GM18868 (cell line): ENCODE results near the gene PTPRF.
"Not testable (repeated sequence)": the region's sequence is repeated elsewhere in the genome, so short reads cannot be mapped to it uniquely, and the experiment has no call there.

Source experiments
- ATAC-seq: cut with Tn5 transposase; IDR thresholded peaks from one replicate; pipeline ENCODE4 v1.9.1; 2021; ENCODE audit warnings: mild to moderate bottlenecking, moderate library complexity; ENCODE audit not compliant: unreplicated experiment

Gene PTPRF

DNA sequence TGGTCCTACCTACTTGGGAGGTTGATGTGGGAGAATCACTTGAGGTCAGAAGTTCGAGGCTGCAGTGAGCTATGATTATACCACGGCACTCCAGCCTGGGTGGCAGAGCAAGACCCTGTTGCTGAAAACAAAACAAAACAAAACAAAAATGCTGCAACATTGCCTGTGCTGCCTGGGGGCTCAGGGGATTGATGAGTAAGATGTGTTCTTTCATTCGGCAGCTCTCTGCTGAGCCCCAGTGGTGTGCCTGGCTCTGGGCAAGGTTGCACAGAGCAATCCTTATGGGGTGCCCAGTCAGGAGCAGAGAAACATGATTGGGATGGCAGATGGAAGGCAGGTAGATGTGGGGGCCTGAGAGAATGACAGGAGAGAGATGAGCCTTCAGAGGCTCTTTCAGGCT lies 90.7 kb downstream of the PTPRF start:
- ATAC-seq, result no peak

DNA sequence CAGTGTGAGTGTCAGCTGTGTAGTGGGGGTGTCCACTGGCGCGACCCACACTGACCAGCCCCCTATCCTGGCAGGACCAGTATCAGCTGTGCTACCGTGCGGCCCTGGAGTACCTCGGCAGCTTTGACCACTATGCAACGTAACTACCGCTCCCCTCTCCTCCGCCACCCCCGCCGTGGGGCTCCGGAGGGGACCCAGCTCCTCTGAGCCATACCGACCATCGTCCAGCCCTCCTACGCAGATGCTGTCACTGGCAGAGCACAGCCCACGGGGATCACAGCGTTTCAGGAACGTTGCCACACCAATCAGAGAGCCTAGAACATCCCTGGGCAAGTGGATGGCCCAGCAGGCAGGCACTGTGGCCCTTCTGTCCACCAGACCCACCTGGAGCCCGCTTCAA lies 91.2 kb downstream of the PTPRF start:
- ATAC-seq, result no peak

DNA sequence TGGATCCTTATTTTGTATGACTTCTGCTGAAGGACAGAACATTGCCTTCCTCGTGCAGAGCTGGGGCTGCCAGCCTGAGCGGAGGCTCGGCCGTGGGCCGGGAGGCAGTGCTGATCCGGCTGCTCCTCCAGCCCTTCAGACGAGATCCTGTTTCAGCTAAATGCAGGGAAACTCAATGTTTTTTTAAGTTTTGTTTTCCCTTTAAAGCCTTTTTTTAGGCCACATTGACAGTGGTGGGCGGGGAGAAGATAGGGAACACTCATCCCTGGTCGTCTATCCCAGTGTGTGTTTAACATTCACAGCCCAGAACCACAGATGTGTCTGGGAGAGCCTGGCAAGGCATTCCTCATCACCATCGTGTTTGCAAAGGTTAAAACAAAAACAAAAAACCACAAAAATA lies 91.8 kb downstream of the PTPRF start:
- ATAC-seq, result no peak

GRCh38 chr1:43622901-43623780 lies 92.5 kb downstream of the PTPRF start:
- no peak for ATAC-seq

GRCh38 chr1:43625063-43625780 lies 94.5 kb downstream of the PTPRF start:
- no peak for ATAC-seq

DNA sequence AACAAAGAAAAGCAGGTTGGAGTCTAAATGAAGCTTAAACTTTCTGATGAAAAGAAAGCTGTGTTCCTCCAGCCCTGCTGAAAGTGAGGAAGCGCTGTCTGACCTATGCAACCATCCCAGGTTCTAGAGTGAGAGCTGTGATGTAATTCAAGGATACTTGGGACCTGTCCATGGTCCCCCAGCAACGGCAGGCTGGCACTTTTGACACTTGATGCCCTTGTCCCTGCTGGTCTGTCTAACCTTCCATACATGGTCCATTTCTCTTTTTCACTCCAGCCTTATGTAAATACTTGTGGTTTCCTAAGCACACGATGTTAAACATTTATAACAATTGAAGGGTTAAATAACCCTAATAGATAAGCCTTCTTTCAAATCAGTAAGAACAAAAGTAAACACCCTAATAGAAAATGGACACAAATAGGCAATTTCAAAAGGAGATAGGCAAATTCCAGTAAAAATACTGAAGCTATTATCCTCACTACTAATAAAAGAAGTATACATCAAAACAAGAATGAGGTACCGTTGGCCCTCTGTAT lies 101.5 kb downstream of the PTPRF start:
- no peak for ATAC-seq

DNA sequence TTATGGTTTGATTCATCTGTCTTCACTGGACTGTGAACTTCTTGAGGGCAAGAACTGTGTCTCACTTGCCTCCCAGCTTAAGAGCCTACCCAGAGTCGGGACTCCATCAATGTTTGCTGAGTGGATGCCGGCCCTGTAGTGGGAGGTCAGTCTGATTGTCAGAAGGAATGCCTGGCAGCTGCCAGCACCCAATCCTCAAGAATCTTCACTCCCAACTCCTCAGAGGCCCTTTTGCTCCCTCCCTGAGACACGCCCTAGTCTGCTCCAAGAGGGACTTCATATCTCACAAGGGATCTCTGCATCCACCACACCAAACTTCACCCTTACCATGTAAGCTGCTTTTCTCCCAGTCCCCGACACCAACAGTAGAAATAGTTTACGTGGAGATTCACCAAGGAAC lies 104.0 kb downstream of the PTPRF start:
- ATAC-seq, result no peak

DNA sequence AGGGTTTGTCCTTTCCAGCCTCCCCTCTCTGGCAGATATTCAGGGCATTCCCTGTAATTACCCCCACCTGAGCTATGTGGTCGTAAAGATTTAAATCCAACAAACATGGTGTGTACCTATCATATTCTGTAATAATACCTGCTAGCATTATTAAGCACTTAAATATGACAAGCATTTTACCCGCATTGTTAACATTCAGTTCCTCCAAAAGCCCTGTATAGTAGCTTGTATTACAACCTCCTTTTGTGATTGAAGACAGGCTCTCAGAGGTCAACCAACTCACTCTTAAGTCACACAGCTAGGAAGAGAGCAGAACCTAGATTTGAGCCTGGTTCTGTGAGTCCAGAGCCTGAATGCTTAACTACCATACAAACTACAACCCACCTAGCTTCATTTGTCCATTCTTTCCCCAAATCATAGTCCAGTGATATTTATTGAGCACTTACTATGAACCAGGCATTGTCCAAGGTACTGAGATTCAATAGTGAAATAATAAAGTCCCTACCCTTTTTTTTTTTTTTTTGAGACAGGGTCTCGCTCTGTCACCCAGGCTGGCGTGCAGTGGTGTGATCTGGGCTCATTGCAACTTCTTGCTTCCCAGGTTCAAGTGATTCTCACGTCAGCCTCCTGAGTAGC lies 105.4 kb downstream of the PTPRF start:
- no peak for ATAC-seq

GRCh38 chr1:43637267-43637666 lies 106.6 kb downstream of the PTPRF start:
- ATAC-seq, result no peak

DNA sequence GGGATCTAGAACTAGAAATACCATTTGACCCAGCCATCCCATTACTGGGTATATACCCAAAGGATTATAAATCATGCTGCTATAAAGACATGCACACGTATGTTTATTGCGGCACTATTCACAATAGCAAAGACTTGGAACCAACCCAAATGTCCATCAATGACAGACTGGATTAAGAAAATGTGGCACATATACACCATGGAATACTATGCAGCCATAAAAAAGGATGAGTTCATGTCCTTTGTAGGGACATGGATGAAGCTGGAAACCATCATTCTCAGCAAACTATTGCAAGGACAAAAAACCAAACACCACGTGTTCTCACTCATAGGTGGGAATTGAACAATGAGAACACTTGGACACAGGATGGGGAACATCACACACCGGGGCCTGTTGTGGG lies 107.7 kb downstream of the PTPRF start:
- not testable (repeated sequence) for ATAC-seq

DNA sequence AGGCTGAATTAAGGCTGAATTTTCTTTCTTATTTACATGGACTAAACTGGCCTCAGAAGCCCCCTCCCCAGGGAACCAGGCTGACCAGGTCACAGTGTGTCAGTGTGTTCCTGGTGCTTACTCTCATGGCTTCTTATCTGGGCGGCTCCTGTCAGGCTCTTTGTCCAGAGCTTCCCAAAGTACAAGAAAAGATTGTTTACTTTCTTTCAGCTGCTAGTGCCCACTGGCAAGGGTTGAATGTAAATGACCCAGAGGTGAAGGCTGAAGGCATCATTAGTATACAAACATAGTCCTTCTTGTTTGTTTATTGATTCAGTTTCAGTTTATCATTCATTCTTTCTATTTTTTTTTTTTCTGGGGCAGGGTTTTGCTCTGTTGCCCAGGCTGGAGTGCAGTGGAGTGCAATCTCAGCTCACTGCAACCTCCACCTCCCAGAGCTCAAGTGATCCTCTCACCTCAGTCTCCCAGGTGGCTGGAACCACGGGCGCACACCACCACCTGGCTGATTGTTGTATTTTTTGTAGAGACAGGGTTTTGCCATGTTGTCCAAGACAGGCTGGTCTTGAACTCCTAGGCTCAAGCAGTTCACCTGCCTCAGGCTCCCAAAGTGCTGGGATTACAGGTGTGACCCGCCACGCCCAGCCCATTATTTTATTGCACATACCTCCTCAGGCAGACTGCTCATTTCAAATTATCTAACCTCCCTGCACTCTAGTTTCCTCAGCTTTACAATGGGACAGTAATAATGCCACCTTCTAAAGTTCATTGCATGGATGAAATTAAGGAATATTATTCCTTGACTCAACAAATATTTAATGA lies 109.5 kb downstream of the PTPRF start:
- ATAC-seq, result no peak

- no peak for ATAC-seq
These were observed 113.9 kb downstream of the PTPRF start for GRCh38 chr1:43644558-43644957.

DNA sequence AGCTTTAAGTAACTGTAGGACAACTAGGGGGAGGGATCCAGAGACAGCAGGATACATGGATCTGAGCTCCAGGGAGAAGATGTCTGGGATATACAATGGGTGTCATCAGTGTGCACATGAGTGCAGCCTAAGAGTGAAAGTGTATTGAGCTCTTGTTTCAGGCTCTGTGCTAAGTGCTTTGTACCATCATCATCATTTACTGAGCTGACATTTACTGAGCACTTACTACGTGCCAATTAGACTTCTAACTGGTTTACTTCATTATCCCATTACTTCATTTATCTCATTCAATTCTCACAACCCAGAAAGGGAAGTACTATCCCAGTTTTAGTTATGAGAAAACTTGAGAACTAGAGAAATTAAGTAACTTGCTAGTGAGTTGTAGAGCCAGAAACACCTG lies 114.8 kb downstream of the PTPRF start:
- no peak for ATAC-seq

DNA sequence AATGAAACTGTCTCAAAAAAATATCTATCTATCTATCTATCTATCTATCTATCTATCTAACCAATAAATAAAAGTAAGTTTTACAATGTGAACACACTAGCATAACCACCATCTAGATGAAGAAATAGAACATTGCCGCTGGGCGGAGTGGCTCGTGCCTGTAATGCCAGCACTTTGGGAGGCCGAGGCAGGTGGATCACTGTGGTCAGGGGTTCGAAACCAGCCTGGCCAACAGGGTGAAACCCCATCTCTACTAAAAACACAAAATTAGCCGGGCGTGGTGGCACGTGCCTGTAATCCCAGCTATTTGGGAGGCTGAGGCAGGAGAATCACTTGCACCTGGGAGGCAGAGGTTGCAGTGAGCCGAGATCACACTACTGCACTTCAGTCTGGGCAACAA lies 116.6 kb downstream of the PTPRF start:
- not testable (repeated sequence) for ATAC-seq

DNA sequence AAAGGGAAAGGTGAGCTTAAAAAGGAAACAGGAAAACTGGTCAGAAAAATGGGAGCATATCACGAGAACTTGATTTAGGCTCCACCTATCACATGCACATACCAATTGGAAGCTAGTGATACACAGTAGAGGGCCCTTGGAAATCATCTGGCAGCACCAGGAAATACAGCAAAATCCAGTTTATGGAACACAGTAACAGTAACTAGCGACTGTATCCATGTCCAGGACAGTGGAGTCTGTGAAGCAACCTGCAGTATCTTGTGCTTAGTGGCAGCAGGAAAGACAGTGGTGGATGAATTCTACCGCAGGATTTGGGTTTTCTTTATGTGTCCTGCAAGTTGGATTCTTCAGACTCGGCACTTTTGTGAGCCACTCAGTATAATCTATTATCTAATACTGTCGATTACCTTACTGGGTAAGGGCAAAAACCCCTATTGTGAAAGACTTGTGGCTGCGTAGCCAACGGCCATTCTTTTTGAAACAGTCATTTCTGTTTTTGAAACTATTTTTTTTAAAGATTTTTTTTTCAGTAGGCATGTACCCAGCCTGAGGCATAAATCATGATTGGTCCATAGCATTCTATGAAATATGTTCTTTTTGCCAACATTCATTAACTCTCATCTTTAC lies 117.7 kb downstream of the PTPRF start:
- no peak for ATAC-seq

DNA sequence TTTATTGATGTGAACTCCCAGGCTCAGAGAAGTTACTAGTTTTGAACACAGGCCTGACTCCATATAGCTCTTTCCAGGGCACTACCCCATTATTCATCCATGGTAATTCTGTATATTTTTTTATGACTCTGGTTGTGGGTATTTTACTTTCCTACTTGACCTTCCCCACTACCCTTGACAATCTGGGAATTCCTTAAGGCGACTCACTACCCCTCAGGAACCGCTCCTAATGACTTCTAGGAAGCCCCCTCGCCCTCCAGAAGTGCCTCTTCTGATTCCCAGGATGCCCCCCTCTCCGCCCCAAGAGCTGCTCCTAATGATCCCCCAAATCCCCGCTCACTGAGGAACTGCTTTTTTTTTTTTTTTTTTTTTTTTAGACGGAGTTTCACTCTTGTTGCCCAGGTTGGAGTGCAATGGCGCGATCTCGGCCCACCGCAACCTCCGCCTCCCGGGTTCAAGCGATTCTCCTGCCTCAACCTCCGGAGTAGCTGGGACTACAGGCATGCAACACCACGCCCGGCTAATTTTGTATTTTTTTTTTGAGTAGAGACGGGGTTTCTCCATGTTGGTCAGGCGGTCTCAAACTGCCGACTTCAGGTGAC lies 118.3 kb downstream of the PTPRF start:
- ATAC-seq, result no peak

DNA sequence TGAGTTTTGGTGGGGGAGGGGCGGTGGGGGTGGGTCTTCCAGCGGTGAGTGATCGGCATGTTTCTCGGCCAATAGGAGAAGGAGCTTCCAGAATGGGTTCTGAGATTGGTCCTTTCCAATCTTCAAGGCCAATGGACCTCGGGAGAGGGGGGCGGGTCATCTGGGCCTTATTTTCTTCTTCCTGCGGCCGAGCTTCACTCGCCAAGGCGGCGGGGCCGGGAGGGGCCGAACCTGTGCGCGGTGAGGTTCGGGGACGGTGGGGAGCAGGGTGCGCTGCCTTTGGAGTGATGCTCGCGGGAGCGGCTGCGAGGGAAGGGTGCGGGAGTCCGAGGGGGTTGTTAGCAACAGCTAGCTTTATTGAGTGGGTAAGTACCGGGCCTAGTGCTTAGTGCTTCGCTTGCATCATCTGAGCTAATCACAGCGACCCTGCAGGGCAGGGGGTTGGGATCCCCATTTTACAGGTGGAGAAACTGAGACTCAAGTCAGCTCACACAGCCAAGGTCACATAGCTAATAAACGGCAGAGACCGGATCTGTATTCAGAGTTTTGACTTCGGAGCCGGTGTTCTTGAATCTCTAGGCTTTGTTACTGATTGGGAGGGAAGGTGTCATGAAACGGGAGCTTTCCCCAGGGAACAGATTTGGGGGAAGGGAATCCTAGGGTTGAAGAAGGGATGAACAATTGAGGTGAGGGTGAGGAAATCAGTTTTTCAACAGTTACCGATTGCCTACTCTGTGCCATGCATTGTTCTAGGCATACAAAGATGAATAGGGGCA lies 119.8 kb downstream of the PTPRF start:
- peak; percentile 63 for ATAC-seq

DNA sequence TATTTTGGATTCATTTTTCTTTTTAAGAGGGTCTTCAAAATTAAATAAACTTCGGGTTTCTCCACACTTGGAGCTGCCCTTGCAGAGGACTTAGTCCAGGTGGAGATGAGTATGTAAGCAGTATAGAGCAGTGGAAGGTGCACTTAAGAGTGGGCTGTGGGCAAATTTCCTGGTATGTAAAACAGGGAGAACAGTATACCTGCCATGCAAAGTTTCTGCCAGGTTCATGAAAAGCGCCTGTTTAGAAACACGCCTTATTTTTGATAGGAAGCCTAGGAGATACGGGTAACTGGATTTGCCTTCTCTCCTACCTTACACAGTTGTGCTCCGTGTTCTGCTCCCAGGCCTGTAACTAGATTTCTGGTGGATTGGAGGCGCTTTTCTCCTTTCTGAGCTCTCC lies 120.5 kb downstream of the PTPRF start:
- ATAC-seq, result no peak

DNA sequence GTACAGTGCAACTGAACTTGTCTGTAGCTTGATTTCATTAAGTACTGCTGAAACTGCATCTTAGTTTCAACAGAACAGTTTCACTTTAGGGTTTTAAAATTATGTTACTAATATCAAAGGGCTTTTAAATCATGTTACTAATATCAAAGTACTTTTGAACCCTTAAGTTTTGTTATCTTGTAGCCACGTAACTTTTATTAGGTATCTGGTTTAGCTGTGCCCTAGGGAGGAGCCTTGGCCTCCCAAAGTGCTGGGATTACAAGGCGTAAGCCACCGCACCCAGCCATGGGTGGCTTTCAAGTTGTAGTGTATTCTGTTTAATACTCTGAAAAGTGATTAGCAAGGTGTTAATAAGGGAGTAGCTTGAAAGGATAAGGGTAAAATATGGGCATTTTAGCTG lies 121.2 kb downstream of the PTPRF start:
- no peak for ATAC-seq
